Measurements from ENCODE around the gene CSDE1. TPM values are rescaled to one million over a fixed set of nuclear protein-coding genes. Genes with fewer than 3 reads are reported as not detected.

Gene CSDE1
- total RNA-seq, 1 experiment from 2014 or later = 595 TPM

GRCh38 chr1:114695430-114696058 lies 62.2 kb downstream of the CSDE1 start, which contains the start of gene AMPD1 (continued):
- no peak for TF ChIP-seq ARID4B (CRISPR knock-in tag; IDR thresholded peaks at IDR 0.05; ENCODE audit: borderline replicate concordance)

- no peaks in the 10 kb centered on the region for H3K27me3 Mint-ChIP-seq (ENCODE audit: low read depth)
- no peak overlapping the region for H3K27ac Mint-ChIP-seq
- H3K4me1 Mint-ChIP-seq = no peaks in the 10 kb centered on the region
- ATAC-seq (no peak), DNase-seq (ENCODE audit: low spot score) (no peak)
- ChIA-PET POLR2A (no interaction called here), CTCF (interaction anchor here (1.4 kb wide), 1 partner anchor 25 kb away, joined by 3 read pairs; the partner anchor contains the start of gene DENND2C)
- no peak overlapping the region for H3K4me3 Mint-ChIP-seq
- no peaks in the 10 kb centered on the region for H3K36me3 Mint-ChIP-seq
- no peaks in the 10 kb centered on the region for H3K9me3 Mint-ChIP-seq
- TF ChIP-seq OVOL2 (CRISPR knock-in tag; IDR thresholded peaks at IDR 0.05; ENCODE audit: borderline replicate concordance) (no peak), ESRRA (CRISPR knock-in tag; IDR thresholded peaks at IDR 0.05; ENCODE audit: borderline replicate concordance) (no peak), ZNF232 (CRISPR knock-in tag; IDR thresholded peaks at IDR 0.05) (no peak), PRRX2 (CRISPR knock-in tag; IDR thresholded peaks at IDR 0.05) (no peak), JUN (CRISPR knock-in tag; IDR thresholded peaks at IDR 0.05) (no peak), NR3C1 (CRISPR knock-in tag; conservative IDR thresholded peaks at IDR 0.05; ENCODE audit: low read depth) (no peak), ERG (CRISPR knock-in tag; IDR thresholded peaks at IDR 0.05) (no peak), ZNF317 (CRISPR knock-in tag; IDR thresholded peaks at IDR 0.05; ENCODE audit: borderline replicate concordance, low read depth) (no peak), CBFB (CRISPR knock-in tag; IDR thresholded peaks at IDR 0.05; ENCODE audit: low read depth) (no peak), STAT6 (CRISPR knock-in tag; conservative IDR thresholded peaks at IDR 0.05; ENCODE audit: low read depth) (no peak), ZNF532 (CRISPR knock-in tag; IDR thresholded peaks at IDR 0.05; ENCODE audit: borderline replicate concordance) (no peak), SOX15 (CRISPR knock-in tag; IDR thresholded peaks at IDR 0.05) (no peak), GRHL2 (CRISPR knock-in tag; IDR thresholded peaks at IDR 0.05; ENCODE audit: insufficient replicate concordance, severe bottlenecking) (no peak), ZNF396 (CRISPR knock-in tag; IDR thresholded peaks at IDR 0.05; ENCODE audit: borderline replicate concordance) (no peak), USF1 (CRISPR knock-in tag; IDR thresholded peaks at IDR 0.05) (no peak), ZSCAN18 (CRISPR knock-in tag; IDR thresholded peaks at IDR 0.05) (no peak), RELA (CRISPR knock-in tag; IDR thresholded peaks at IDR 0.05; ENCODE audit: borderline replicate concordance) (no peak), MXD4 (CRISPR knock-in tag; IDR thresholded peaks at IDR 0.05; ENCODE audit: borderline replicate concordance) (no peak)
These were observed 63.1 kb downstream of the CSDE1 start for GRCh38 chr1:114694540-114695310.

Data from WTC11 (cell line).